Common myeloid progenitor, CD34-positive (primary cell): ENCODE results near the gene DISP2.

ENCODE experiments used
- CTCF ChIA-PET: fragments of 350-600 bp; sonication (Branson Sonifier 250); formaldehyde crosslinking; loops from one replicate; lab custom pipeline; 2021; ENCODE audit warnings: antibody characterized with exemption; lab: Charles Lee
- POLR2A ChIA-PET: fragments of 350-600 bp; sonication (Branson Sonifier 250); formaldehyde crosslinking; loops from one replicate; lab custom pipeline; 2021; ENCODE audit warnings: antibody characterized with exemption; lab: Charles Lee
- DNase-seq, 3 donors: peaks; one replicate each; pipeline versions ENCODE4 v3.0.0 to v3.0.0-alpha.2; 2013
- H3K27ac ChIP-seq, 2 experiments: 1 replicate in 1 of 2; 2 replicates in 1 of 2; pipeline ENCODE4 v1.7.0; 2013; ENCODE audit warnings: inconsistent platforms in 2 of 2, low read length in 2 of 2, mild to moderate bottlenecking in 2 of 2, low read depth in 1 of 2, moderate library complexity in 1 of 2; ENCODE audit not compliant: severe bottlenecking in 2 of 2, insufficient read depth in 1 of 2, poor library complexity in 1 of 2
- H3K27me3 ChIP-seq, 5 experiments: replicated peaks in 2 of 5; 1 replicate in 3 of 5; 2 replicates in 2 of 5; pipeline versions ENCODE4 v1.6.1 to v1.7.0; 2013; ENCODE audit warnings: low read length in 4 of 5, mild to moderate bottlenecking in 2 of 5, moderate library complexity in 2 of 5, inconsistent platforms in 1 of 5; ENCODE audit not compliant: insufficient read depth in 5 of 5, control insufficient read depth in 4 of 5
- H3K36me3 ChIP-seq, 4 experiments: 1 replicate in 2 of 4; 2 replicates in 2 of 4; pipeline versions ENCODE4 v1.6.1 to v1.7.0; 2013; ENCODE audit warnings: low read length in 3 of 4, control low read depth in 1 of 4, mild to moderate bottlenecking in 1 of 4; ENCODE audit not compliant: control insufficient read depth in 4 of 4, insufficient read depth in 4 of 4
- H3K4me1 ChIP-seq, 4 experiments: 1 replicate in 3 of 4; 2 replicates in 1 of 4; pipeline versions ENCODE4 v1.6.1 to v1.7.1; 2013; ENCODE audit warnings: low read length in 3 of 4, mild to moderate bottlenecking in 3 of 4, control low read depth in 1 of 4, inconsistent platforms in 1 of 4, moderate library complexity in 1 of 4; ENCODE audit not compliant: control insufficient read depth in 4 of 4, insufficient read depth in 4 of 4; ENCODE audit errors: control extremely low read depth in 1 of 4
- H3K4me3 ChIP-seq, 7 experiments: 1 replicate in 4 of 7; 2 replicates in 3 of 7; pipeline versions ENCODE4 v1.5.1 to v1.7.0; 2013; ENCODE audit warnings: mild to moderate bottlenecking in 7 of 7, low read length in 6 of 7, moderate library complexity in 6 of 7, inconsistent platforms in 2 of 7, low read depth in 2 of 7, control low read depth in 1 of 7; ENCODE audit not compliant: insufficient read depth in 4 of 7, control insufficient read depth in 1 of 7; ENCODE audit errors: extremely low read depth in 1 of 7
- H3K9me3 ChIP-seq, 5 experiments: 1 replicate in 4 of 5; 2 replicates in 1 of 5; pipeline versions ENCODE4 v1.6.1 to v1.7.1; 2013; ENCODE audit warnings: low read length in 4 of 5, mild to moderate bottlenecking in 2 of 5, inconsistent platforms in 1 of 5, low read depth in 1 of 5, moderate library complexity in 1 of 5; ENCODE audit not compliant: control insufficient read depth in 4 of 5, insufficient read depth in 2 of 5; ENCODE audit errors: control extremely low read depth in 1 of 5
- WGBS: methylation state at CpG from one replicate; pipeline ENCODE4 v1.1.5; 2013; ENCODE audit not compliant: insufficient coverage; 5-methylcytosine and 5-hydroxymethylcytosine counted together

Gene DISP2

DNA sequence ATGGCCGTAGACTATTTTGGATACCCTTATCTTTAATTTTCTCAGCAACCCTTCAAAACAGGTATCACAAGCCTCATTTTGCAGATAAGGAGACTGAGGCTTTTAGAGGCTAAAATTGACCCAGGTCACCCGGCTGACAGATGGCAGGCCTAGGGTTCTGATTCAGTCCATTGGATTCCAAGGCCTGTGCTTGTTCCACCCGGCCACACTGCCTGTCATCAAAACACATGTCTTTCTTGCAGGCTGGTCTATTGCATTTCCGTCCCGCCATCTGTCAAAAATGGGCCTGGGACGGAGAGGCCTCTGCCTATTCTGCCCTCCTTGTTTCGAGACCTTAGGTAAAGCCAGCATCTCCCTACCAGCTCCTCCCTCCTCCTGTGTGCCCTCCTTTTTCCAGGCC, 26.4 kb upstream of the DISP2 start:
- ChIA-PET CTCF (interaction anchor here (1.7 to 26.5 kb wide), 4 partner anchors 6 to 227 kb away, joined by 3 to 1099 read pairs (median 94); partner anchors contain the start of genes CCDC9B, INAFM2 and PLCB2), POLR2A (interaction anchor here (0.6 to 1.7 kb wide), 2 partner anchors 9 to 25 kb away, joined by 3 to 7 read pairs; no protein-coding TSS in a partner anchor)
- H3K4me1 ChIP-seq = peaks cover 35 to 100% (median 100%) of the 10 kb centered on the region in 4 experiments

GRCh38 chr15:40332113-40332781, 25.8 kb upstream of the DISP2 start:
- 42% methylated on average over 4 of the region's 8 CpGs for WGBS
- ChIA-PET POLR2A (interaction anchor here (0.6 to 1.7 kb wide), 2 partner anchors 10 to 25 kb away, joined by 3 to 7 read pairs; no protein-coding TSS in a partner anchor), CTCF (interaction anchor here (0.5 to 26.5 kb wide), 7 partner anchors 5 to 308 kb away, joined by 3 to 1099 read pairs (median 3); partner anchors contain the start of genes CCDC9B, INAFM2 and PLCB2)
- Histone ChIP-seq H3K4me3 (peak overlapping the region in 1 of 7 experiments; percentile 15), H3K4me1 (peaks cover 31 to 100% (median 100%) of the 10 kb centered on the region in 4 experiments), H3K27me3 (no peaks in the 10 kb centered on the region), H3K36me3 (peaks cover 0 to 22% (median 2%) of the 10 kb centered on the region in 4 experiments), H3K9me3 (no peaks in the 10 kb centered on the region), H3K27ac (peak overlapping the region; percentile 18 to 50)
- peak in 2 of 3 donors; percentile 39 to 54 for DNase-seq

More for the DNA sequence above, 26.4 kb upstream of the DISP2 start:
- no peaks in the 10 kb centered on the region for H3K27me3 ChIP-seq
- H3K27ac ChIP-seq = peak overlapping the region; percentile 9 to 50
- peak overlapping the region in 3 of 7 experiments; percentile 9 to 15 (median 14) for H3K4me3 ChIP-seq
- H3K36me3 ChIP-seq = peaks cover 0 to 27% (median 2%) of the 10 kb centered on the region in 4 experiments
- DNase-seq = no peak
- no peaks in the 10 kb centered on the region for H3K9me3 ChIP-seq
- WGBS = 100% methylated on average over 6 of the region's 7 CpGs

- CTCF ChIA-PET = interaction anchor here (0.9 to 26.5 kb wide), 6 partner anchors 6 to 59 kb away, joined by 6 to 1099 read pairs (median 116); partner anchors contain the start of genes ANKRD63, INAFM2 and PLCB2
- WGBS = 0% methylated on average over 8 of the region's 12 CpGs
- peak overlapping the region in 4 of 7 experiments; percentile 12 to 51 (median 38) for H3K4me3 ChIP-seq
- no peaks in the 10 kb centered on the region for H3K27me3 ChIP-seq
- POLR2A ChIA-PET = interaction anchor here (0.8 to 2.3 kb wide), 5 partner anchors 9 to 26 kb away, joined by 3 to 33 read pairs (median 4); partner anchors contain the start of genes INAFM2 and PLCB2
- H3K9me3 ChIP-seq = no peaks in the 10 kb centered on the region
- peak; percentile 97 to 100 (median 99) for DNase-seq
- H3K4me1 ChIP-seq = peaks cover 19 to 93% (median 91%) of the 10 kb centered on the region in 4 experiments
- peak overlapping the region; percentile 51 to 82 for H3K27ac ChIP-seq
- H3K36me3 ChIP-seq = peaks cover 0 to 22% (median 0%) of the 10 kb centered on the region in 4 experiments
These were observed 24.0 kb upstream of the DISP2 start for GRCh38 chr15:40333922-40334492.

DNA sequence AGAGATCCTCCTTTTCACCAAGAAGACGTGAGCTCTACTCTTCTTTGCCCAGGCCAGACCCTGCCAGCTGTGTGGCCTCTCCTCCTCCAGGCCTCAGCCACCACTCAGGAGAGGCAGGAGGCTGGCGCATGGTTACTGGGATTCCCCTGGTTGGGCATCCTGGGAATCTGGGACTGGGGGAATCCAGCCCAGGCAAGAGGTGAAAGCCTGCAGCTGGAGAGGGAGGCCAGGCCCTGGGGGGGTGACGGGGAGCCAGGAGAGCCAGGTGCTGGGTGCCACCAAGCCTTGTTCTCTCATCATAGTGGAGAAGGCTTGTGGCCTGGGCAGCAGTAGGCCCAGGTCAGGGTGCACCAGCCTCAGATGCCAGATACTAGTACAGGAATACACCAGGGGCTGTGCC, 23.5 kb upstream of the DISP2 start:
- ChIA-PET CTCF (interaction anchor here (4.5 to 26.5 kb wide), 6 partner anchors 6 to 89 kb away, joined by 14 to 1099 read pairs (median 195); partner anchors contain the start of genes ANKRD63, INAFM2 and PLCB2), POLR2A (interaction anchor here (0.8 to 2.3 kb wide), 5 partner anchors 9 to 27 kb away, joined by 3 to 33 read pairs (median 4); partner anchors contain the start of genes INAFM2 and PLCB2)
- no peak for DNase-seq
- Histone ChIP-seq H3K4me1 (peaks cover 16 to 88% (median 86%) of the 10 kb centered on the region in 4 experiments), H3K27me3 (no peaks in the 10 kb centered on the region), H3K9me3 (no peaks in the 10 kb centered on the region), H3K36me3 (peaks cover 0 to 20% (median 0%) of the 10 kb centered on the region in 4 experiments), H3K4me3 (peak overlapping the region in 3 of 7 experiments; percentile 12 to 51 (median 24)), H3K27ac (peak overlapping the region; percentile 51 to 82)
- WGBS = no CpG with 5 or more reads among the region's 3 CpGs

DNA sequence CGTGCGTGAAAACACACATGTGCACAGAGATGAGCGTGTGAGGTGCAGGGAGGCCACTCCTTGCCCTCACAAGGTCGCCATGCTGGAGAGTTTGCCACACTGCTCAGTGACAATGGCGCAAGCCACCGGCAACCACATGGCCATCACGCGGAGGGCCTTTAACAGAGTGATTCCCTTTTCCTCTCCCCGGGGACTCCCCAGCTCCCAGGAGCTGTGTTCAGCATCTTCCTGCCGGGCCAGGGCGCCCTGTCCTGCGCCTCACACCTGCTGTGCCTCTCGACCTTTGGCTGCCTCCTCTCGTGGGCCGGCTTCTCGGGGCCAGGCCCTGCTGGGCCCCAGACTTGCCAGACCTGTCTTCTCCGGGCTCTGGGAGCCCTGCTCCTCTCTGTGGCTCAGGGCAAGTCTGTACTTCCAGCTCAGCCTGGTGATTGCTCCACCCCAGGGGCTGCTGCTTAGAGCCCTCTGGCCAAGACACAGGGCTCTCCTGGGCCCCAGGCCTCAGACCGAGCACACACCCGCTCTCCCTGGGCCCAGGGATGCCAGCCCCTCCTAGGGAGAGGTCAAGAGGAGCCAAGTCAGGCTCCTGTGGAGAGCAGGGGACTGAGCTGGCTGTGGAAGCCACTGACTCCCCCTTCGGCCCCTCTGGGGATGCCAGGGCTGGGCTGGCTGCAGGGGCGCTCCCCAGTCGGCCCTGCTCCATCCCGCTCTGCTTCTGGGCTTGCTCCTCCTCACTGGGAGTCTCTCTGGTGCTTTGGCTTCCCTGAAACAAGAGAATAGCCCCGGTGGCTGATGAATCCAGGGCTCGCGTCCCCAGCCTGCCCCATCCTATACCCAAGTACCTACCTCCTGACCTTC, 22.9 kb upstream of the DISP2 start:
- H3K27ac ChIP-seq = peak overlapping the region; percentile 51 to 82
- no peaks in the 10 kb centered on the region for H3K27me3 ChIP-seq
- ChIA-PET POLR2A (interaction anchor here (0.9 to 2.3 kb wide), 3 partner anchors 10 to 26 kb away, joined by 3 to 33 read pairs (median 20); partner anchors contain the start of gene INAFM2), CTCF (interaction anchor here (1.8 to 26.5 kb wide), 9 partner anchors 7 to 108 kb away, joined by 5 to 1099 read pairs (median 112); partner anchors contain the start of genes ANKRD63, INAFM2 and PLCB2)
- 90% methylated on average over 22 of the region's 26 CpGs for WGBS
- DNase-seq = no peak
- H3K9me3 ChIP-seq = no peaks in the 10 kb centered on the region
- H3K4me1 ChIP-seq = peaks cover 10 to 87% (median 82%) of the 10 kb centered on the region in 4 experiments
- H3K4me3 ChIP-seq = peak overlapping the region in 3 of 7 experiments; percentile 8 to 55 (median 20)
- H3K36me3 ChIP-seq = peaks cover 0 to 17% (median 0%) of the 10 kb centered on the region in 4 experiments
